Vagina (tissue), 2 donors: ENCODE measurements around the gene NFIA.

Experiments
- POLR2AphosphoS5 ChIP-seq, 2 donors: sonication (generic); formaldehyde crosslinking; IDR thresholded peaks; one replicate each; pipeline ENCODE4 v1.9.0; 2017; ENCODE audit warnings: antibody characterized with exemption in 2 of 2, mild to moderate bottlenecking in 2 of 2, low read depth in 1 of 2; ENCODE audit not compliant: insufficient read depth in 1 of 2
- TF ChIP-seq, protein P1 (sequence below), 3 experiments: fragments of 450-650 bp in 2 of 3; fragments of 200-600 bp in 1 of 3; sonication (generic) in 1 of 3; IDR thresholded peaks; one replicate each; pipeline ENCODE4 v1.5.1; 2017 to 2019; ENCODE audit warnings: antibody characterized with exemption in 3 of 3, mild to moderate bottlenecking in 2 of 3, moderate library complexity in 2 of 3

DNA sequence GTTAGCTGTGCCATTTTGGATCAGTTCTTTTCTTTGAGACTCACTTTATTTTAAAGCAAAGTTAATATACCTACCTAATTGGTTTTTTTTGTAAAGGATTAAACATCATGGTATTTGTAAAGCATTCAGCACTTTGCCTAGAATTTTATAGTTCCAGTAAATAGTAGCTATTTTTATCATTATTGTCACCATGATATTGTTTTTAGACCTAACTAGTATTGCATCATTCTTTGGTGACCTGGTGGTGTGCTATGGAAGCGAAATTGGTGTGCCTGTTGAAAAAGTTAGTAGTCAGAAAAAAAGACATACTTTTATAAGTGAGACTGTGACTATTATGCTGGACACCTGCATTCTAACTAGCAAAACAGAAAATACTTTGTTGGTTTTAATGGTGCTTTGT, 81.0 kb downstream of the NFIA start:
- TF ChIP-seq, protein P1, sequence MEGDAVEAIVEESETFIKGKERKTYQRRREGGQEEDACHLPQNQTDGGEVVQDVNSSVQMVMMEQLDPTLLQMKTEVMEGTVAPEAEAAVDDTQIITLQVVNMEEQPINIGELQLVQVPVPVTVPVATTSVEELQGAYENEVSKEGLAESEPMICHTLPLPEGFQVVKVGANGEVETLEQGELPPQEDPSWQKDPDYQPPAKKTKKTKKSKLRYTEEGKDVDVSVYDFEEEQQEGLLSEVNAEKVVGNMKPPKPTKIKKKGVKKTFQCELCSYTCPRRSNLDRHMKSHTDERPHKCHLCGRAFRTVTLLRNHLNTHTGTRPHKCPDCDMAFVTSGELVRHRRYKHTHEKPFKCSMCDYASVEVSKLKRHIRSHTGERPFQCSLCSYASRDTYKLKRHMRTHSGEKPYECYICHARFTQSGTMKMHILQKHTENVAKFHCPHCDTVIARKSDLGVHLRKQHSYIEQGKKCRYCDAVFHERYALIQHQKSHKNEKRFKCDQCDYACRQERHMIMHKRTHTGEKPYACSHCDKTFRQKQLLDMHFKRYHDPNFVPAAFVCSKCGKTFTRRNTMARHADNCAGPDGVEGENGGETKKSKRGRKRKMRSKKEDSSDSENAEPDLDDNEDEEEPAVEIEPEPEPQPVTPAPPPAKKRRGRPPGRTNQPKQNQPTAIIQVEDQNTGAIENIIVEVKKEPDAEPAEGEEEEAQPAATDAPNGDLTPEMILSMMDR (IDR thresholded peaks at IDR 0.05): no peak
- TF ChIP-seq POLR2AphosphoS5 (IDR thresholded peaks at IDR 0.05; ENCODE audit: insufficient read depth in 1 of 2, low read depth in 1 of 2): no peak
